Right ventricle myocardium superior (tissue), 1 donor: ENCODE results near the gene GRHL3. TPM values are rescaled to one million over a fixed set of nuclear protein-coding genes. Genes with fewer than 3 reads are reported as not detected.
A peak's percentile ranks its signal among the peaks of the same experiment; 100 is the strongest.
"Not testable (repeated sequence)": the region's sequence is repeated elsewhere in the genome, so short reads cannot be mapped to it uniquely, and the experiment has no call there.

Experiments
- ATAC-seq: fragments of 200-7000 bp; cut with Tn5 transposase; one replicate; pipeline ENCODE4 v1.9.1; 2020; ENCODE audit warnings: mild to moderate bottlenecking; ENCODE audit not compliant: poor library complexity
- DNase-seq: peaks from one replicate; pipeline ENCODE4 v3.0.0-alpha.2; 2020
- intact Hi-C: fragments of 100-400 bp; cut with DNase I; formaldehyde crosslinking; loops from one replicate; pipeline ENCODE4 v1.11.2; 2022
- long read RNA-seq: library from polyadenylated mRNA; unstranded; transcript quantifications from one replicate; pipeline ENCODE4 v2.0.0, GENCODE V29; 2021
- total RNA-seq: library from RNA; stranded (reverse); fragmentation: NEBNext Ultra II Directional; extraction: Animal tissue kit (Norgen Biotek cat#: 25700); gene quantifications from one replicate; pipeline ENCODE4 v1.2.1, GENCODE V29; 2021
- donor health status: DM: no; HTN: yes; CAD: no; lungs with severe emphysema.

GRHL3 gene
- not detected for total RNA-seq
- long read RNA-seq, partial matches to known transcripts: 0 of 1 reads
- long read RNA-seq, other reads (novel, unspliced or antisense): 1 of 1 reads

DNA sequence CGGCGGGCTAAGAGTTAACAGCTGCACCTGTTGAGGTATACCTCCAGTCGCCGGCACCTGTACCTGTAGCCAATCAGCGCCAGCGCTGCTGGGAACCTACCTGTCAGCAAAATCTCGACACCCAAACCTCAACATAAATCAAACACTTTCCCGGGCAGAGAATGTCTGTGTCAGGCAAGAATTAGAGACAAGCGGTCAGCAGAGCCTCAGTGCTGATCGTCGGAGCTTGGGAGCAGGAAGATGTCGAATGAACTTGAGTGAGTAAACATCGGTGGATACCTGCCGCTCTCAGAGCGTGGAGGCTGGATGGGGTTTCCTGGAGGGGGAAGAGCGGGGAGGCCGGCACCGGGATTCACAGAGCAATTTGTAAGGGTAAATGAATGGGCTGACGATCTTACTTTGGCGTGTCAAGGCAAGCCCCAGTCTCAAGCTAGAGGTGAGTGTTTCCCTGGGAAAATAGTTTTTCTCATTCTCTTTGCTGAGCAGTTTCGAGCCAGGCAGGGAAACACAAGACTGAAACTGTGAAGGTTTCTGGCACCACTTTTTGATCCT, at the start of gene GRHL3:
GRHL3 (plus strand) TSS at position 46 of the 552 bp plus-strand sequence; CDS start at position 241, 195 bp downstream.
- intact Hi-C loops: no loop called here
- no peak for DNase-seq
- no peak for ATAC-seq

- intact Hi-C loops, ATAC-seq, DNase-seq: not testable (repeated sequence)
These were observed 44.7 kb upstream of the GRHL3 start for GRCh38 chr1:24274203-24275103.

DNA sequence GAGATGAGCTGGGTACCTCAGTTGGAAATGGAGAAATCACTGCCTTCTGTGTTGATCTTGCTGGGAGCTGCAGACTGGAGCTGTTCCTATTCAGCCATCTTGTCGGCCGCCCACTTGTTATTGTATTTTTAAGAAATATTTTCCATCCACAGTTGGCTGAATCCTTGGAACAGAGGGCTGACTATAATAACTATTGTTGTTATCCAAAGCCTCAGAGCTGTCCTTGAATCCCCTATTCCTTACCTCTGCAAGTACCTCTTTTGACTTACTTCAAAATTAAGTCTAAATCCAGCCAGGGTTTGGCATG, 44.1 kb upstream of the GRHL3 start:
- intact Hi-C loops: no loop called here
- DNase-seq (no peak), ATAC-seq (no peak)

GRCh38 chr1:24275510-24275909, 43.6 kb upstream of the GRHL3 start:
- no peak for ATAC-seq

DNA sequence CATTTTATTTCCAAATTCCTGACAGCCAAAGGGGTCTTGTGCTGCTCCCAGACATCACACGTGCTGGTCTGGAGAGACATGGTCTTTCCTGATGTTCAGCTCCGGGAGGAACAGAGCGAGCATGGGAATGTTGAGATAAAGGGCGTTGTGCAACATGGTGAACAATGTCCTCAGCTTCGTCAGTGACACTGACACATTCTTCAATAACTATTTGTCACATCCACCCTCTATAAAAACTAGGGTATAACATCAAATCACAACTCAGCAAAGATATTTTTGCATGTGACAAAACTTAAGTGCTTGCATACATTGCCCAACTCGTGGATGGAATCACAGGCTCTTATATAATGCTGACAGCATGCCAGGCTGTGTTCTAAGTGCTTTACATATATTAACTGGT, 42.4 kb upstream of the GRHL3 start:
- DNase-seq: no peak
- peak; percentile 70 for ATAC-seq
- intact Hi-C loops: no loop called here

More at GRCh38 chr1:24275510-24275909, 43.6 kb upstream of the GRHL3 start:
- no peak for DNase-seq
- intact Hi-C loops: no loop called here

DNA sequence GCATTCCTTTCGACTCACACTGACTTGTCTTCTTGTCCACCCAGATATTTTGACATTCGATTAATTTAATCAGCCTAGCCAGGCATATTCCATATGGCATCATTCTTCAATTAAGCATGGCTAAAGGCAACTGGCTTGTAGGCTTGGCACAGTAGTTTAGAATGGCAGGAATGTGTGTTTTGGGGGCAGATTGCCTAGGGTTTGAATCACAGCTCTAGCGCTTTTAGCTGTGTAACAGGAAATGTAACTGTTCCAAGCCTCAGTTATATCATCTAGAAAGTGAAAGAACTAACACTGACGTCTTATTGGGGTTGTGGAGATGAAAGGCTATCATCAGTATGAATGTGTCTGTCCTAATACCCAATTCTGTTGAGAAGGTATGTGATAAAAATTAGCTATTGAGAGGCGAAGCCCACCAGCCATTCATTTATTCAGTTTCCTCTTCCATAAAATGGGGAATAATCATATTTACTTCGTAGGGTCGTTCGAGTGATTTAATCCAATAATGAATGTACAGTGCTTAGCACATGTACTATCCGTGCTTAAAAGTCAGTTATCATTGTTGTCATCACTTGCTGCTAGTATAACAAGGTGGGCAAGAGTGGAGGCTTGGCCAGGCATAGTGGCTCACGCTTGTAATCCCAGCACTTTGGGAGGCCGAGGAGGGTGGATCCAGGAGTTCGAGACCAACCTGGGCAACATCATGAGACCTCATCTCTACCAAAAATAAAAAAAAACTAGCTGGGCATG, 41.6 kb upstream of the GRHL3 start:
- no peak for DNase-seq
- ATAC-seq: no peak
- intact Hi-C loops: no loop called here

GRCh38 chr1:24278726-24279125, 40.4 kb upstream of the GRHL3 start:
- intact Hi-C loops: no loop called here
- ATAC-seq (no peak), DNase-seq (no peak)

DNA sequence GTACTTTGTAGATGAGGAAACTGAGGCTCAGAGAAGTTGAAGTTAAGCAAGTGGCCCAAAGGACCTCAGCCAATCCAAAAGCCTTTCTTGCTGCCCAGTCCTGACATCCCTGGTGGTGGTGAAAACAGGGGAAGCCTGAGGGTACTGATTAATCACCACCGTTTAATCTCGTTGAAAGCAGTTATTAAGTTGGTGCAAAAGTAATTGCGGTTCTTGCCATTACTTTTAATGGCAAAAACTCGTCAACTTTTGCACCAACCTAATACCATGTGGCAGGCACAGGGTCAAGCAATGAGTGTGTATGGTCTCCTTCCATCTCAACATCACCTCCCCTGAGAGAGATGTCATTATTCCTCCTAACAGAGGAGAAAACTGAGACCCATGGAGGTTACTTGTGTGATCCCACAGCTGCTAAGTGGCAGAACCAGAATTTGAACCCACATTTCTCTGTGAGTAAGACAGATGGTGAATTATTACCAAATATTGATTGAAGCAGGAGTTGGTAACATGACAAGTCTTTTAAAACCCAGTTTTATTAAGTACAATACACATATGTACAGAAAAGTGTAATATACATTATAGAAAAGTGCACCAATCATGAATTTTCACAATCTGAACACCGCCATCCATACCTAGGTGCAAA, 39.4 kb upstream of the GRHL3 start:
- ATAC-seq (no peak), DNase-seq (no peak)
- intact Hi-C loops: no loop called here

DNA sequence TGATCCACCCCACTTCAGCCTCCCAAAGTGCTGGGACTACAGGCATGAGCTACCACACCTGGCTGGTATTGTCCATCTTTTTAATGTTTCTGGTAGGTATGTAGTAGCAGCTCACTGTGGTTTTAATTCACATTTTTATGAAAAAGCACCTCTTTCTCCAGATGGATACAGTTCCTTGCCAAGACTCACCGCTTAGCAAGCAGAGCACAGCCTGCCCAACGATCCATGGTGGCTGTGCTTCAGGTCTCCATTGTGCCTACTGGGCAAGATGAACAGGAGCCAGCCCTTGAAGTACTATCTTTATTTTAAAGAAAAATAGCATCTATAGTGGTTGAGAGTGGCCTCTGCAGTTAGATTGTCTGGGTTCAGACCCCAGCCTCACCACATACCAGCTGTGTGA, 37.6 kb upstream of the GRHL3 start:
- no peak for ATAC-seq
- intact Hi-C loops: no loop called here
- no peak for DNase-seq

- intact Hi-C loops: no loop called here
- no peak for DNase-seq
- no peak for ATAC-seq
These were observed 36.7 kb upstream of the GRHL3 start for GRCh38 chr1:24282491-24282890.

GRCh38 chr1:24283326-24284155, 35.6 kb upstream of the GRHL3 start:
- DNase-seq (no peak), ATAC-seq (no peak)
- intact Hi-C loops: no loop called here

DNA sequence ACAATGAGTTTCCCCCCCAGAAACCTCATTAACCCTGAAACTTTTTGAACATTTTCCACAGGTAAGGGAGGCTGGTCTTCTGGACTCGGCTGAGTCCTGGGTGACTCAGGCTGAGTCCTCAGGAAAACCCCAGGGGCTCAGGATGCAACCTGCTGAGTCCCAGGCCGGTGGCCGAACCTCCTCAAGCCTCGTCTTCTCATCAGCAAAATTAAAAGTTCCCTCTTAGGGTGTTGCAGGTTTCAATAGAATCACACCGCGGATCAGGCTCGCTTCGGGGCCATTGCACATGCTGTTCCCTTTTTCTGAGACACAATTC, 35.0 kb upstream of the GRHL3 start:
- intact Hi-C loops: no loop called here
- ATAC-seq (no peak), DNase-seq (no peak)

- ATAC-seq (no peak), DNase-seq (no peak)
- intact Hi-C loops: no loop called here
These were observed 33.9 kb upstream of the GRHL3 start for GRCh38 chr1:24285231-24285630.

GRCh38 chr1:24286246-24287010, 32.7 kb upstream of the GRHL3 start:
- ATAC-seq (no peak), DNase-seq (no peak)
- intact Hi-C loops: no loop called here

DNA sequence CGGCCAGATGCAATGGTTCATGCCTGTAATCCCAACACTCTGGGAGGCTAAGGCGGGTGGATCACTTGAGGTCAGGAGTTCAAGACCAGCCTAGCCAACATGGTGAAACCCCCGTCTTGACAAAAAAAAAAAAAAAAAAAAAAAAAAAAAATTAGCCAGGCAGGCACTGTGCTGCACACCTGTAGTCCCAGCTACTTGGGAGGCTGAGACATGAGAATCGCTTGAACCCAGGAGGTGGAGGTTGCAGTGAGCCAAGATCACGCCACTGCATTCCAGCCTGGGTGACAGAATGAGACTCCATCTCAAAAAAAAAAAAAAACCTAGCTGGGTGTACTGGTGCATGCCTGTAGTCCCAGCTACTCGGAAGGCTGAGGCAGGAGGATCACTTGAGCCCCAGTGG, 31.4 kb upstream of the GRHL3 start:
- intact Hi-C loops, DNase-seq, ATAC-seq: not testable (repeated sequence)

GRCh38 chr1:24288479-24288878, 30.7 kb upstream of the GRHL3 start:
- ATAC-seq (no peak), DNase-seq (no peak)
- intact Hi-C loops: no loop called here

GRCh38 chr1:24289937-24290595, 29.1 kb upstream of the GRHL3 start:
- intact Hi-C loops: no loop called here
- DNase-seq: peak; percentile 92
- ATAC-seq: peak; percentile 98
